ENCODE measurements around the gene IFNW1. TPM values are rescaled to one million over a fixed set of nuclear protein-coding genes. Genes with fewer than 3 reads are reported as not detected.
"Not testable (repeated sequence)": the region's sequence is repeated elsewhere in the genome, so short reads cannot be mapped to it uniquely, and the experiment has no call there.

IFNW1 gene
- total and polyA plus RNA-seq, 2 experiments from 2014 or later, result not detected

DNA sequence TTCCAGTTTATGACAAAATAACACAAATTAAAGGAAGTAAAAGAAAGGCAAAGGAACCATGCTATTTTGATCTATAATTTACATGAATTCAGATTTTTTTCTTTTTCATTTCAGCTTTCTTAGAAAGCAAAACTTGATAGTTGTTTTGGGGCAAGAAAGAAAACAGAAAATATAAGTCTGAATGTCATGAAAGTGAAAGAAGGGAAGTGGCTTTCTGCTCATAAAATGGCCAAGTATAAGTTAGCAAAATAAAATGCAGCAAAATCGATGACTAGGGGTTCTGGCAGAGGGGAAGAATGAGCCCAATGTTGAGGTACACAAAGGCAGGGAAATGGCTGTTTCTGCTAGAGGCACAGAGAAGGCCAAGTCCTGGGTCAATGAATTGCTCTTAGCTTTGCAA, 3.0 kb upstream of the IFNW1 start:
- DNase-seq (ENCODE audit: low read depth in 1 of 2, low spot score in 1 of 2), result no peak

DNA sequence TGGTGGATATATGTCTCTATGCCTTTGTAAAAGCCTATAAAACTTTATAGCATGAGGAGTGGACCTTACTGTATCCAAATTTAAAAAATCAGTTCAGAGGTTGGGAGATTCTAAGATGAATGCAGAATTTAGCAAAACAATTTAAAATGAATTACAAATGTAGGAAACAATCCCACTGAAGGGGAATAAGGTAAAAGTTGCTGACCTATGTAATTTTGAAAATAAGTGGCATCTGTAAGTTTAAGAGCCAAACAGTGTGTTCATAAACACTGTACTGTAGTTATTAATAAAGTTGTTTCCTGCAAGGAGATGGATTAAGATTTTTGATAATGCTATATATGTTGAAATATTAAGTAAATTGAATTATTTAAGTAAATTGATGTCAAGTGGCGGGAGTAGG, 4.6 kb downstream of the IFNW1 start:
- DNase-seq (ENCODE audit: low read depth in 1 of 2, low spot score in 1 of 2), result no peak
- H3K9me3 ChIP-seq (ENCODE audit: low read depth), result no peaks in the 10 kb centered on the region
- H3K27me3 ChIP-seq, result no peaks in the 10 kb centered on the region
- H3K4me3 ChIP-seq, result no peak overlapping the region
- H3K36me3 ChIP-seq, result no peaks in the 10 kb centered on the region
- H3K27ac ChIP-seq, result no peak overlapping the region
- no peaks in the 10 kb centered on the region for H3K4me1 ChIP-seq (ENCODE audit: low read depth)
- TF ChIP-seq, protein P1, sequence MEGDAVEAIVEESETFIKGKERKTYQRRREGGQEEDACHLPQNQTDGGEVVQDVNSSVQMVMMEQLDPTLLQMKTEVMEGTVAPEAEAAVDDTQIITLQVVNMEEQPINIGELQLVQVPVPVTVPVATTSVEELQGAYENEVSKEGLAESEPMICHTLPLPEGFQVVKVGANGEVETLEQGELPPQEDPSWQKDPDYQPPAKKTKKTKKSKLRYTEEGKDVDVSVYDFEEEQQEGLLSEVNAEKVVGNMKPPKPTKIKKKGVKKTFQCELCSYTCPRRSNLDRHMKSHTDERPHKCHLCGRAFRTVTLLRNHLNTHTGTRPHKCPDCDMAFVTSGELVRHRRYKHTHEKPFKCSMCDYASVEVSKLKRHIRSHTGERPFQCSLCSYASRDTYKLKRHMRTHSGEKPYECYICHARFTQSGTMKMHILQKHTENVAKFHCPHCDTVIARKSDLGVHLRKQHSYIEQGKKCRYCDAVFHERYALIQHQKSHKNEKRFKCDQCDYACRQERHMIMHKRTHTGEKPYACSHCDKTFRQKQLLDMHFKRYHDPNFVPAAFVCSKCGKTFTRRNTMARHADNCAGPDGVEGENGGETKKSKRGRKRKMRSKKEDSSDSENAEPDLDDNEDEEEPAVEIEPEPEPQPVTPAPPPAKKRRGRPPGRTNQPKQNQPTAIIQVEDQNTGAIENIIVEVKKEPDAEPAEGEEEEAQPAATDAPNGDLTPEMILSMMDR (IDR thresholded peaks at IDR 0.05; ENCODE audit: low read depth, low read length), result no peak

More for the DNA sequence above, 3.0 kb upstream of the IFNW1 start:
- Histone ChIP-seq H3K4me1 (ENCODE audit: low read depth) (no peaks in the 10 kb centered on the region), H3K36me3 (no peaks in the 10 kb centered on the region), H3K27ac (no peak overlapping the region), H3K27me3 (no peaks in the 10 kb centered on the region), H3K9me3 (ENCODE audit: low read depth) (no peaks in the 10 kb centered on the region), H3K4me3 (no peak overlapping the region)
- TF ChIP-seq, protein P1 (IDR thresholded peaks at IDR 0.05; ENCODE audit: low read depth, low read length), result no peak

DNA sequence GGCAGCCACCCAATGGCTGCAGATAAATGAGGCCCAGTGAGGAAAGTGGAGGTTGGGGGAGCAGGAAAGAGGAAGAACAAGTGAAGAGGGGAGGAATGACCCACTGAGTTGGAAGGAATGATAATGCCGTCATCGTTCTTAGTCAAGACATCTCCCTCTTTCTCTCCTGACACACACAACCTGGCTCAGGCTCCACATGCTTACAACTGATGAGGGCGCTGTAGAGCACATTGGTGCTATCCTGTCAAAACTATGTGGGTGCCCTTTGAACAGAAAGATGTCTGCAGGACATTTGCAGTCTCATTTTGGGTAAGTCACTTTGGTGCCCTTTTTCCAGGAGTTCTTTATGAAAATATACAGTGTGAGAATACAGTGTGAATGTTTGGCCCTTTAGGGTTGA, 5.9 kb downstream of the IFNW1 start:
- Histone ChIP-seq H3K9me3 (ENCODE audit: low read depth) (no peaks in the 10 kb centered on the region), H3K27me3 (no peaks in the 10 kb centered on the region), H3K27ac (no peak overlapping the region), H3K36me3 (no peaks in the 10 kb centered on the region), H3K4me3 (no peak overlapping the region), H3K4me1 (ENCODE audit: low read depth) (no peaks in the 10 kb centered on the region)
- DNase-seq (ENCODE audit: low read depth in 1 of 2, low spot score in 1 of 2), result no peak
- TF ChIP-seq, protein P1 (IDR thresholded peaks at IDR 0.05; ENCODE audit: low read depth, low read length), result no peak

DNA sequence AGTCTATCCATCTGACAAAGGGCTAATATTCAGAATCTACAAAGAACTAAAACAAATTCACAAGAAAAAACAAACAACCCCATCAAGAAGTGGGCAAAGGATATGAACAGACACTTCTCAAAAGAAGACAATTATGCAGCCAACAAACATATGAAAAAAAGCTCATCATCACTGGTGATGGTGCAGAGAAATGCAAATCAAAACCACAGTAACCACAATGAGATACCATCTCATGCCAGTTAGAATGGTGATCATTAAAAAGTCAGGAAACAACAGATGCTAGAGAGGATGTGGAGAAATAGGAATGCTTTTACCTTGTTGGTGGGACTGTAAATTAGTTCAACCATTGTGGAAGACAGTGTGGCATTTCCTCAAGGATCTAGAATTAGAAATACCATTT, 13.4 kb downstream of the IFNW1 start:
- H3K36me3 ChIP-seq, result not testable (repeated sequence)

DNA sequence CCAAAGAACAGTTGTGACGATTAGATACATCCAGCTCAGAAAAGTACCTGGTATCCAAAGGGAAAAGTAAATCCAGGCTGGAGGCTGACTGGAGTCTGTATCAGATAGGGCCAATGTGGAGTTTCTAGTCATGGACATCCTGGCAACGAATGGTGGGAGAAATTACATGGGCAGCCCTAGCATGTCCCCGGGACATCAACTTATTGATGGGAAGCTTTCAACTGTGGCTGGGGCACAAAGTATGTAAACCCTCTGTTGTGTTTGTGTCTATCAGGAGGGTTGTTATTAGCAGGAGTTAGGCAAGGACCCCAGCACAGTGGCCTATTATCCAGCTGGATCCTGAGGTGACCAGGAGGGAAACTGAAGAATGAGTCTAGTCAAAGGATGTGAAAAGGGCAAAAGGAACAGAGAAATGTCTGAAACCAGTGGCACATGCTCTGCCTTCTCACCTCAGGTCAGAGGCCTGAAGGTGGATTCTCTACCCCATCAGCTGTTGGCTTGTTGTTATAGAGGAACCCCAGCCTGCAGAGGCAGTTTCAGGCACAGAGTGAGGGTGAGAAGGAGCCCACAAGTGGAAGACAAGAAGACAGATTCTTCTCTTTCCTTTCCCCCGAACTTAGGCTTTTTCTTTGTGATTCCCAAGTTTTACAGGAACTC, 19.9 kb downstream of the IFNW1 start:
- DNase-seq (ENCODE audit: low read depth in 1 of 2, low spot score in 1 of 2), result no peak
- no peaks in the 10 kb centered on the region for H3K27me3 ChIP-seq
- no peaks in the 10 kb centered on the region for H3K36me3 ChIP-seq
- H3K9me3 ChIP-seq (ENCODE audit: low read depth), result no peaks in the 10 kb centered on the region
- TF ChIP-seq, protein P1 (IDR thresholded peaks at IDR 0.05; ENCODE audit: low read depth, low read length), result no peak
- no peaks in the 10 kb centered on the region for H3K4me1 ChIP-seq (ENCODE audit: low read depth)
- H3K27ac ChIP-seq, result no peak overlapping the region
- H3K4me3 ChIP-seq, result no peak overlapping the region

More for the DNA sequence above, 13.4 kb downstream of the IFNW1 start:
- not testable (repeated sequence) for H3K9me3 ChIP-seq (ENCODE audit: low read depth); H3K4me1 ChIP-seq (ENCODE audit: low read depth); DNase-seq (ENCODE audit: low read depth in 1 of 2, low spot score in 1 of 2); H3K27ac ChIP-seq; H3K4me3 ChIP-seq; H3K27me3 ChIP-seq

DNA sequence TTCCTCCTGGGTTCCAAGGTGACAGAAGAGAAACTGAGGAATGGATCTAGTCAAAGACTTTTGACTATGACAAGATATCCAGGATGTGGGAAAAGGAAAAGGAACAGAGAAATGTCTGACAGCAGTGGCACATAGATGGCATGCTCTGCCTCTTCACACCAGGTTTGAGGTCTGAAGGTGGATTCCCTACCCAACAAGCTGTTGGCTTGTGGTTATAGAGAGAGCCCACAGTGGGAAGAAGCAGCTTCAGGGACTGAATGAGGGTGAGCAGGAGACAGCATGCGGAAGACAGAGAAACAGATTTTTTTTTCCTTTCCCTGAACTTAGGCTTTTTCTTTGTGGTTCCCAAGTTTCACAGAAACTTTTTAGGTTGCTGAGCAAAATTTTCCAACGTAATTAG, 20.6 kb downstream of the IFNW1 start:
- H3K4me3 ChIP-seq, result no peak overlapping the region
- no peaks in the 10 kb centered on the region for H3K9me3 ChIP-seq (ENCODE audit: low read depth)
- TF ChIP-seq, protein P1 (IDR thresholded peaks at IDR 0.05; ENCODE audit: low read depth, low read length), result no peak

More for the DNA sequence above, 20.6 kb downstream of the IFNW1 start:
- no peaks in the 10 kb centered on the region for H3K4me1 ChIP-seq (ENCODE audit: low read depth)
- H3K27ac ChIP-seq, result no peak overlapping the region
- H3K36me3 ChIP-seq, result no peaks in the 10 kb centered on the region
- no peaks in the 10 kb centered on the region for H3K27me3 ChIP-seq
- no peak for DNase-seq (ENCODE audit: low read depth in 1 of 2, low spot score in 1 of 2)
